HG02571 (cell line): ENCODE data around the gene TRAPPC3.
A peak's percentile ranks its signal among the peaks of the same experiment; 100 is the strongest.
"Not testable (repeated sequence)": the region's sequence is repeated elsewhere in the genome, so short reads cannot be mapped to it uniquely, and the experiment has no call there.

Experiments
- ATAC-seq: cut with Tn5 transposase; IDR thresholded peaks from one replicate; pipeline ENCODE4 v1.9.1; 2021; ENCODE audit warnings: mild to moderate bottlenecking, moderate library complexity; ENCODE audit not compliant: unreplicated experiment

Gene TRAPPC3

GRCh38 chr1:36166938-36167905 is 17.9 kb upstream of the TRAPPC3 start:
- no peak for ATAC-seq

GRCh38 chr1:36166136-36166535 is 16.9 kb upstream of the TRAPPC3 start:
- ATAC-seq = no peak

- no peak for ATAC-seq
Measured at GRCh38 chr1:36165145-36165544, 15.9 kb upstream of the TRAPPC3 start.

GRCh38 chr1:36164361-36164760 is 15.1 kb upstream of the TRAPPC3 start:
- no peak for ATAC-seq

GRCh38 chr1:36163426-36163825 is 14.1 kb upstream of the TRAPPC3 start:
- no peak for ATAC-seq

GRCh38 chr1:36162680-36163239 is 13.5 kb upstream of the TRAPPC3 start:
- ATAC-seq = no peak

- no peak for ATAC-seq
Measured at GRCh38 chr1:36161641-36162531, 12.6 kb upstream of the TRAPPC3 start.

- no peak for ATAC-seq
Measured at GRCh38 chr1:36160949-36161485, 11.7 kb upstream of the TRAPPC3 start.

GRCh38 chr1:36160388-36160948 is 11.2 kb upstream of the TRAPPC3 start:
- no peak for ATAC-seq

GRCh38 chr1:36159614-36160387 is 10.5 kb upstream of the TRAPPC3 start:
- ATAC-seq = no peak

- not testable (repeated sequence) for ATAC-seq
Measured at GRCh38 chr1:36158827-36159252, 9.6 kb upstream of the TRAPPC3 start.

- ATAC-seq = no peak
Measured at GRCh38 chr1:36157973-36158826, 8.9 kb upstream of the TRAPPC3 start.

GRCh38 chr1:36157115-36157903 is 8.0 kb upstream of the TRAPPC3 start:
- ATAC-seq = no peak

GRCh38 chr1:36156329-36157114 is 7.2 kb upstream of the TRAPPC3 start:
- no peak for ATAC-seq

GRCh38 chr1:36155408-36156328 is 6.4 kb upstream of the TRAPPC3 start, which contains the start of gene MAP7D1:
MAP7D1 (plus strand) TSS chr1:36156160; CDS start chr1:36156418, 258 bp downstream.
- peak; percentile 53 for ATAC-seq

GRCh38 chr1:36154765-36155407 is 5.6 kb upstream of the TRAPPC3 start:
- no peak for ATAC-seq
